Thyroid gland (tissue), 4 donors: ENCODE measurements around the gene CDKN2C.

Source experiments
- CTCF ChIP-seq, 6 experiments: fragments of 200-600 bp in 3 of 6; fragments of 450-650 bp in 3 of 6; sonication (generic) in 3 of 6; IDR thresholded peaks; one replicate each; pipeline ENCODE4 v1.5.1; 2016 to 2019; ENCODE audit warnings: antibody characterized with exemption in 6 of 6, mild to moderate bottlenecking in 2 of 6, inconsistent platforms in 1 of 6, moderate library complexity in 1 of 6
- POLR2A ChIP-seq, 2 donors: fragments of 450-650 bp; IDR thresholded peaks; one replicate each; pipeline ENCODE4 v1.6.1; 2017; ENCODE audit warnings: antibody characterized with exemption in 2 of 2, mild to moderate bottlenecking in 2 of 2, moderate library complexity in 1 of 2

GRCh38 chr1:50975436-50975835 is 5.4 kb downstream of the CDKN2C start:
- TF ChIP-seq CTCF (IDR thresholded peaks at IDR 0.05): no peak
- TF ChIP-seq POLR2A (IDR thresholded peaks at IDR 0.05): no peak
